Smooth muscle cell (in vitro differentiated cells): ENCODE results near the gene SGIP1. TPM values are rescaled to one million over a fixed set of nuclear protein-coding genes. Genes with fewer than 3 reads are reported as not detected.

ENCODE experiments used
- DNase-seq: peaks from one replicate; lab custom pipeline; 2025; ENCODE audit not compliant: unreplicated experiment; lab: John Stamatoyannopoulos, UW
- H2AFZ ChIP-seq: fragments of 200-600 bp; sonication (generic); 2 replicates; pipeline ENCODE4 v1.6.0; 2016; ENCODE audit warnings: antibody characterized with exemption, low read depth, mild to moderate bottlenecking
- H3F3A ChIP-seq: fragments of 200-600 bp; sonication (generic); 2 replicates; pipeline ENCODE4 v1.6.0; 2017; ENCODE audit warnings: antibody characterized with exemption, low read depth
- H3K27ac ChIP-seq: fragments of 200-600 bp; sonication (generic); 2 replicates; pipeline ENCODE4 v1.5.1; 2016; ENCODE audit warnings: low read depth, mild to moderate bottlenecking
- H3K27me3 ChIP-seq: fragments of 200-600 bp; sonication (generic); 2 replicates; pipeline ENCODE4 v1.6.1; 2016; ENCODE audit warnings: low read depth, mild to moderate bottlenecking
- H3K36me3 ChIP-seq: fragments of 200-600 bp; sonication (generic); 2 replicates; pipeline ENCODE4 v1.5.1; 2016; ENCODE audit warnings: low read depth
- H3K4me1 ChIP-seq: fragments of 200-600 bp; sonication (generic); 2 replicates; pipeline ENCODE4 v1.5.1; 2016; ENCODE audit warnings: low read depth
- H3K4me2 ChIP-seq: fragments of 200-600 bp; sonication (generic); 2 replicates; pipeline ENCODE4 v1.6.0; 2016; ENCODE audit warnings: mild to moderate bottlenecking
- H3K4me3 ChIP-seq: fragments of 200-600 bp; sonication (generic); 2 replicates; pipeline ENCODE4 v1.5.1; 2016; ENCODE audit warnings: mild to moderate bottlenecking
- H3K79me2 ChIP-seq: fragments of 200-600 bp; sonication (generic); 2 replicates; pipeline ENCODE4 v1.6.0; 2016; ENCODE audit warnings: low read depth, mild to moderate bottlenecking
- H3K9ac ChIP-seq: fragments of 200-600 bp; sonication (generic); 2 replicates; pipeline ENCODE4 v1.6.0; 2016; ENCODE audit warnings: low read depth
- H3K9me3 ChIP-seq: fragments of 200-600 bp; sonication (generic); replicated peaks from 2 replicates; pipeline ENCODE4 v1.5.1; 2016; ENCODE audit warnings: low read depth
- H4K20me1 ChIP-seq: fragments of 200-600 bp; sonication (generic); 2 replicates; pipeline ENCODE4 v1.6.0; 2016; ENCODE audit warnings: low read depth
- WGBS: methylation state at CpG from one replicate; pipeline ENCODE4 v1.1.7; 2016; ENCODE audit warnings: low lambda C conversion rate; 5-methylcytosine and 5-hydroxymethylcytosine counted together
- polyA plus RNA-seq: library from polyadenylated mRNA; unstranded; fragments of >200 nt; fragmentation: Nextera tagmentation; extraction: Ambion mirVana; gene quantifications from 2 replicates; pipeline ENCODE4 v1.2.1, GENCODE V29; 2016
- total RNA-seq: library from RNA; depleted of rRNA; stranded (reverse); fragments of >200 nt; gene quantifications from 2 replicates; pipeline ENCODE4 v1.2.3, GENCODE V29; 2014
- TF ChIP-seq, protein P1 (sequence below): fragments of 200-600 bp; sonication (generic); IDR thresholded peaks from 2 replicates; pipeline ENCODE4 v1.5.1; 2017; ENCODE audit warnings: borderline replicate concordance, mild to moderate bottlenecking, antibody characterized with exemption; ENCODE audit not compliant: insufficient read depth, poor library complexity, severe bottlenecking

Gene SGIP1
- total and polyA plus RNA-seq, 2 experiments from 2014 or later, result 0.89 to 3.5 TPM

DNA sequence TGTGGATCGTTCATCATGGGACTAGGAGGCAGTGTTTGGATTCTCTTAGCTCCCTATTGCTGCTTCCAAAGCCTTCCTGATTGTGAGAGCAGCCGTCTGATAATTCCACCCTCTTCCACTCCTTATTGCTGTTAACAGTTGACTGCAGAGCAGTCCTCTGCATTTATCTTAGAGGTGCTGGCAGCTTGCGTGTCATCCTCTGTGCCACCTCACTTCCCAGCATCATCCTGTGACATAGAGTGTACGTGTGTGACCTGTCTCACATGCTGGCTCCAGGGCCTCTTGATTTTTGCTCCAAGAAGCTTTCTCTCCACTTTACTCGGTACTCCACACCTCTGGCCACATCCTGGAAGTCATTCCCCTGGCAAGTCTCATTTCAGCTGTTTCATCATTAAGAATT is 165.3 kb downstream of the SGIP1 start:
- TF ChIP-seq, protein P1, sequence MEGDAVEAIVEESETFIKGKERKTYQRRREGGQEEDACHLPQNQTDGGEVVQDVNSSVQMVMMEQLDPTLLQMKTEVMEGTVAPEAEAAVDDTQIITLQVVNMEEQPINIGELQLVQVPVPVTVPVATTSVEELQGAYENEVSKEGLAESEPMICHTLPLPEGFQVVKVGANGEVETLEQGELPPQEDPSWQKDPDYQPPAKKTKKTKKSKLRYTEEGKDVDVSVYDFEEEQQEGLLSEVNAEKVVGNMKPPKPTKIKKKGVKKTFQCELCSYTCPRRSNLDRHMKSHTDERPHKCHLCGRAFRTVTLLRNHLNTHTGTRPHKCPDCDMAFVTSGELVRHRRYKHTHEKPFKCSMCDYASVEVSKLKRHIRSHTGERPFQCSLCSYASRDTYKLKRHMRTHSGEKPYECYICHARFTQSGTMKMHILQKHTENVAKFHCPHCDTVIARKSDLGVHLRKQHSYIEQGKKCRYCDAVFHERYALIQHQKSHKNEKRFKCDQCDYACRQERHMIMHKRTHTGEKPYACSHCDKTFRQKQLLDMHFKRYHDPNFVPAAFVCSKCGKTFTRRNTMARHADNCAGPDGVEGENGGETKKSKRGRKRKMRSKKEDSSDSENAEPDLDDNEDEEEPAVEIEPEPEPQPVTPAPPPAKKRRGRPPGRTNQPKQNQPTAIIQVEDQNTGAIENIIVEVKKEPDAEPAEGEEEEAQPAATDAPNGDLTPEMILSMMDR, result no peak
- 87% methylated on average over 5 of the region's 5 CpGs for WGBS
- H4K20me1 ChIP-seq, result no peaks in the 10 kb centered on the region
- no peaks in the 10 kb centered on the region for H3K79me2 ChIP-seq
- H3K4me2 ChIP-seq, result no peak overlapping the region
- no peaks in the 10 kb centered on the region for H3K9me3 ChIP-seq
- no peaks in the 10 kb centered on the region for H3K27me3 ChIP-seq
- H3K4me1 ChIP-seq, result no peaks in the 10 kb centered on the region
- H3F3A ChIP-seq, result no peaks in the 10 kb centered on the region
- H3K27ac ChIP-seq, result no peak overlapping the region
- H2AFZ ChIP-seq, result no peak overlapping the region
- no peak overlapping the region for H3K4me3 ChIP-seq
- H3K9ac ChIP-seq, result no peak overlapping the region
- no peaks in the 10 kb centered on the region for H3K36me3 ChIP-seq
- DNase-seq, result no peak

DNA sequence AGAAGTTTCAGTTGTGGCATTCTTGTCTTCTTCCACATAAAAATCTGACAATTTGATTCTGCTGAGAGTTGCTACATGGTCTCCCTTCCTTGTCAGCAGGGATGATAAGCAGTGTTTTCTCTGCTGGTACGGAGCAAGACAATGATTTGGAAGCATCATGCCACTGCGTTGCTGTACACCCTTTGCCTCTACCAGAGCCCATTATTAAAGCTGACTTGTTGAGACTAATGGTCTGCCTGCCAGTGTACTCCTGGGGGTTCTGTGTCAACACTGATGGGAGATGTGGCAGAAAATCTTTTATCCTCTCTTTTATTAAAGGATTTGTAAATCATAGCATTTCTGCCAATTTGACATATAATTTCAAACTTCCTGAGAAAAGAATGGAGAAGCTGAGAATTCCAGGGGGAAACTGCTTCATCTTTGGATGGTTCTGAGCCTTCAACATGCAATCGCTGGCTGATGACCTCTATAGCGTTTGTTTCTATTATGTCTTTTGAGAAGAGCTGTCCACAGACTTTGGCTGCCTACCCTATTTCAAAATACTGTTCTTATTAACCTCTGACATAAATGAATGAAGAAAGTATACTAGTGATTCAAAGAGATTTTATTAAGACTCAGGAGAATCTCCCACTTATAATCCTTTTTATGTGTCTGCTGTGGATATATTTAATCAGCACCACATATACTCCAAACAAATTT is 170.4 kb downstream of the SGIP1 start:
- Histone ChIP-seq H3K79me2 (no peaks in the 10 kb centered on the region), H3K36me3 (no peaks in the 10 kb centered on the region), H3K9me3 (no peaks in the 10 kb centered on the region), H3K9ac (no peak overlapping the region), H3F3A (no peaks in the 10 kb centered on the region), H3K4me2 (no peak overlapping the region), H3K4me3 (no peak overlapping the region), H3K4me1 (no peaks in the 10 kb centered on the region), H3K27ac (no peak overlapping the region), H2AFZ (no peak overlapping the region), H3K27me3 (no peaks in the 10 kb centered on the region), H4K20me1 (no peaks in the 10 kb centered on the region)
- DNase-seq, result no peak
- WGBS, result 87% methylated on average over 4 of the region's 4 CpGs
- TF ChIP-seq, protein P1, result no peak

DNA sequence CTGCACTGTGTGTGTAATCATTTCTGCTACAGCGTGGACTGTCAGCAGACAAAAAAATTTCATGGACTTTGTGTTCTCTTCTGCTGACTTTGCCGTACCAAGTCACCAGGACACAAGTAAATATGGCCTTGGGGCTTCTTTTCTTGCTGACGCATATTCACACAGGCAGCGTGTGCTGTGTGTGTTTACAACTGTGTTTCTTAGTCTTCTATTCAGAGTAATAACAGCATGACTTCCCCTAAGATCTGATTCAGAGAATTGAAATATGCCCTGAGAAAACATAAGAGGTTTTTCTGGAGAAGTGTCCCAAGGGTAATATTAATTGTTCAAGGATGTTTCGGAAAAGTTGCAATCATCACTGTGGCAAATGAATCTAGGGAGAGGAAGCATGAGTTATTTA is 171.2 kb downstream of the SGIP1 start:
- H3K79me2 ChIP-seq, result no peaks in the 10 kb centered on the region
- no peaks in the 10 kb centered on the region for H3K36me3 ChIP-seq
- 66% methylated on average over 5 of the region's 5 CpGs for WGBS
- H3K4me2 ChIP-seq, result no peak overlapping the region
- peak overlapping the region; percentile 5 for H2AFZ ChIP-seq
- H3K9ac ChIP-seq, result no peak overlapping the region
- H4K20me1 ChIP-seq, result no peaks in the 10 kb centered on the region
- TF ChIP-seq, protein P1, result no peak
- H3K27ac ChIP-seq, result no peak overlapping the region
- no peak for DNase-seq
- no peaks in the 10 kb centered on the region for H3F3A ChIP-seq
- no peaks in the 10 kb centered on the region for H3K9me3 ChIP-seq
- H3K27me3 ChIP-seq, result no peaks in the 10 kb centered on the region
- H3K4me1 ChIP-seq, result no peaks in the 10 kb centered on the region
- H3K4me3 ChIP-seq, result no peak overlapping the region

DNA sequence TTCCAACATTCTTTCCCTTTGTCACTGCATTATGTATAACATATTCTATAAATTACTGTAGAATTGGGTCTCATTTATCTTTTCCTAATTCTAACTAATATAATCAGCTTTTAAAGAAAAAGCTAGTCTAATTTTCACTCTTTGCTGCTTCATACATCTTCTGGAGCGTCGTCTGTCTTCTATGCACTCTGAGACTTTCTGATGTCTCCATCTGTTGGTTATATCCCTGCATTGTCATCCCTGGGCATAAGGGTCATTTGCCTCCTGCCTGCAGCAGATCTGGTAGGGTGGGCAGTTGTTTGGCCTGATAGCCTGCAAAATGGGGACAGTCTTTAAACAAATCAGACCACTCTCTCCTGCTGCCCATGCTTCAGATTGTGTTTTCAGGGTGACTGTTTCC is 177.5 kb downstream of the SGIP1 start:
- TF ChIP-seq, protein P1, result peak; percentile 31

More for the DNA sequence above, 177.5 kb downstream of the SGIP1 start:
- Histone ChIP-seq H2AFZ (no peak overlapping the region), H4K20me1 (no peaks in the 10 kb centered on the region), H3K27ac (no peak overlapping the region), H3K4me3 (no peak overlapping the region), H3K36me3 (no peaks in the 10 kb centered on the region), H3K9me3 (no peaks in the 10 kb centered on the region), H3F3A (no peaks in the 10 kb centered on the region), H3K4me2 (no peak overlapping the region), H3K27me3 (no peaks in the 10 kb centered on the region), H3K4me1 (no peaks in the 10 kb centered on the region), H3K79me2 (no peaks in the 10 kb centered on the region), H3K9ac (no peak overlapping the region)
- 11% methylated on average over 2 of the region's 2 CpGs for WGBS
- DNase-seq, result no peak
